ENCODE results near the gene TAAR8. TPM values are rescaled to one million over a fixed set of nuclear protein-coding genes. Genes with fewer than 3 reads are reported as not detected.
A peak's percentile ranks its signal among the peaks of the same experiment; 100 is the strongest.

TAAR8 gene
- total and polyA plus RNA-seq, 2 experiments from 2014 or later: not detected

GRCh38 chr6:132526461-132526860 lies 26.0 kb upstream of the TAAR8 start:
- H3K9me3 Mint-ChIP-seq: no peaks in the 10 kb centered on the region
- Histone ChIP-seq H3K4me3 (no peak overlapping the region), H3K27ac (ENCODE audit: low read depth) (no peak overlapping the region), H2AFZ (peak overlapping the region; percentile 84; the same call in 1 of the 2 replicates), H3K4me1 (ENCODE audit: insufficient read depth) (no peaks in the 10 kb centered on the region), H3K36me3 (ENCODE audit: insufficient read depth) (no peaks in the 10 kb centered on the region), H4K20me1 (replicated peaks; ENCODE audit: insufficient read depth) (no peaks in the 10 kb centered on the region), H3K79me2 (replicated peaks; ENCODE audit: insufficient read depth) (no peaks in the 10 kb centered on the region), H3K9me2 (ENCODE audit: insufficient read depth) (no peaks in the 10 kb centered on the region), H3K4me2 (no peak overlapping the region), H3F3A (replicated peaks; ENCODE audit: low read depth) (no peaks in the 10 kb centered on the region), H3K27me3 (ENCODE audit: insufficient read depth) (no peaks in the 10 kb centered on the region)
- H3K27ac Mint-ChIP-seq: no peak overlapping the region; the same call in 1 of the 2 replicates
- H3K27me3 Mint-ChIP-seq (ENCODE audit: insufficient read depth, low read depth, poor library complexity): no peaks in the 10 kb centered on the region
- no peak for DNase-seq (ENCODE audit: low spot score)
- H3K36me3 Mint-ChIP-seq (ENCODE audit: low read depth): no peaks in the 10 kb centered on the region
- H3K4me1 Mint-ChIP-seq: peaks cover 3% of the 10 kb centered on the region; the same call in 1 of the 3 replicates
- no peak for ATAC-seq
- TF ChIP-seq ZNF114 (CRISPR knock-in tag; IDR thresholded peaks at IDR 0.05) (no peak), ETS1 (IDR thresholded peaks at IDR 0.05) (no peak), EZH2phosphoT487 (IDR thresholded peaks at IDR 0.05; ENCODE audit: unreplicated experiment) (no peak), POLR2AphosphoS5 (IDR thresholded peaks at IDR 0.05; ENCODE audit: low read depth) (no peak), CTCF (conservative IDR thresholded peaks at IDR 0.05; ENCODE audit: low read depth in 2 of 2) (no peak), STAT1 (IDR thresholded peaks at IDR 0.05; ENCODE audit: unreplicated experiment) (no peak), EZH2 (IDR thresholded peaks at IDR 0.05; ENCODE audit: low read depth, unreplicated experiment) (no peak), REST (IDR thresholded peaks at IDR 0.05; ENCODE audit: unreplicated experiment) (no peak), ZNF462 (CRISPR knock-in tag; IDR thresholded peaks at IDR 0.05) (no peak)
- no peak overlapping the region for H3K4me3 Mint-ChIP-seq
